ENCODE measurements around the gene ATP8A2.
A peak's percentile ranks its signal among the peaks of the same experiment; 100 is the strongest.

ATP8A2 gene

GRCh38 chr13:26029581-26030136 lies 657.9 kb downstream of the ATP8A2 start:
- Mint-ChIP-seq H3K27me3 (ENCODE audit: low read depth, poor library complexity) (peaks cover 19% of the 10 kb centered on the region), H3K9me3 (peaks cover 27% of the 10 kb centered on the region), H3K36me3 (ENCODE audit: low read depth) (peaks cover 11% of the 10 kb centered on the region), H3K27ac (no peak overlapping the region), H3K4me3 (no peak overlapping the region), H3K4me1 (peaks cover 53% of the 10 kb centered on the region)
- no peak for TF ChIP-seq CTCF (IDR thresholded peaks at IDR 0.05)
- no peak for DNase-seq

GRCh38 chr13:26030331-26030730 lies 658.6 kb downstream of the ATP8A2 start:
- peaks cover 29% of the 10 kb centered on the region for H3K9me3 Mint-ChIP-seq
- H3K36me3 Mint-ChIP-seq (ENCODE audit: low read depth) = peaks cover 11% of the 10 kb centered on the region
- H3K4me1 Mint-ChIP-seq = peaks cover 46% of the 10 kb centered on the region
- H3K27me3 Mint-ChIP-seq (ENCODE audit: low read depth, poor library complexity) = peaks cover 19% of the 10 kb centered on the region
- H3K4me3 Mint-ChIP-seq = no peak overlapping the region
- TF ChIP-seq CTCF (IDR thresholded peaks at IDR 0.05) = no peak
- DNase-seq = no peak
- H3K27ac Mint-ChIP-seq = no peak overlapping the region

GRCh38 chr13:26034018-26034417 lies 662.2 kb downstream of the ATP8A2 start:
- Mint-ChIP-seq H3K36me3 (ENCODE audit: low read depth) (peaks cover 16% of the 10 kb centered on the region), H3K4me1 (peaks cover 16% of the 10 kb centered on the region), H3K4me3 (no peak overlapping the region), H3K27me3 (ENCODE audit: low read depth, poor library complexity) (peaks cover 25% of the 10 kb centered on the region), H3K27ac (no peak overlapping the region), H3K9me3 (peaks cover 44% of the 10 kb centered on the region)
- no peak for TF ChIP-seq CTCF (IDR thresholded peaks at IDR 0.05)
- no peak for DNase-seq

GRCh38 chr13:26036383-26036782 lies 664.6 kb downstream of the ATP8A2 start:
- H3K27me3 Mint-ChIP-seq (ENCODE audit: low read depth, poor library complexity) = peaks cover 23% of the 10 kb centered on the region
- H3K36me3 Mint-ChIP-seq (ENCODE audit: low read depth) = peaks cover 5% of the 10 kb centered on the region
- peaks cover 25% of the 10 kb centered on the region for H3K9me3 Mint-ChIP-seq
- H3K4me1 Mint-ChIP-seq = peaks cover 8% of the 10 kb centered on the region
- no peak overlapping the region for H3K27ac Mint-ChIP-seq
- no peak for TF ChIP-seq CTCF (IDR thresholded peaks at IDR 0.05)
- no peak for DNase-seq
- no peak overlapping the region for H3K4me3 Mint-ChIP-seq

- Mint-ChIP-seq H3K4me1 (peaks cover 13% of the 10 kb centered on the region), H3K4me3 (no peak overlapping the region), H3K36me3 (ENCODE audit: low read depth) (peaks cover 5% of the 10 kb centered on the region), H3K27ac (no peak overlapping the region), H3K9me3 (peaks cover 17% of the 10 kb centered on the region), H3K27me3 (ENCODE audit: low read depth, poor library complexity) (peaks cover 19% of the 10 kb centered on the region)
- TF ChIP-seq CTCF (IDR thresholded peaks at IDR 0.05) = peak; percentile 60
- no peak for DNase-seq
Observed at GRCh38 chr13:26037302-26037701, 665.5 kb downstream of the ATP8A2 start.

GRCh38 chr13:26038931-26039475 lies 667.2 kb downstream of the ATP8A2 start:
- Mint-ChIP-seq H3K27ac (no peak overlapping the region), H3K4me1 (peaks cover 13% of the 10 kb centered on the region), H3K9me3 (peaks cover 17% of the 10 kb centered on the region), H3K27me3 (ENCODE audit: low read depth, poor library complexity) (peaks cover 13% of the 10 kb centered on the region), H3K36me3 (ENCODE audit: low read depth) (peaks cover 17% of the 10 kb centered on the region), H3K4me3 (no peak overlapping the region)
- no peak for TF ChIP-seq CTCF (IDR thresholded peaks at IDR 0.05)
- no peak for DNase-seq

Measured in nephron progenitor cell (in vitro differentiated cells).